Suprapubic skin (tissue), 4 donors: ENCODE data around the gene SH2D6. TPM values are rescaled to one million over a fixed set of nuclear protein-coding genes. Genes with fewer than 3 reads are reported as not detected.
"Not testable (repeated sequence)": the region's sequence is repeated elsewhere in the genome, so short reads cannot be mapped to it uniquely, and the experiment has no call there.

Source experiments
- DNase-seq, 2 donors: peaks; one replicate each; pipeline ENCODE4 v3.0.0-alpha.2; 2019; ENCODE audit warnings: low spot score in 2 of 2
- H3K27ac ChIP-seq: fragments of 200-600 bp; sonication (generic); one replicate; pipeline ENCODE4 v1.5.1; 2019
- H3K27me3 ChIP-seq: fragments of 200-600 bp; sonication (generic); one replicate; pipeline ENCODE4 v1.5.1; 2019
- H3K36me3 ChIP-seq: fragments of 200-600 bp; sonication (generic); one replicate; pipeline ENCODE4 v1.5.1; 2019
- H3K4me1 ChIP-seq: fragments of 200-600 bp; sonication (generic); one replicate; pipeline ENCODE4 v1.5.1; 2019
- H3K4me3 ChIP-seq: fragments of 200-600 bp; sonication (generic); one replicate; pipeline ENCODE4 v1.5.1; 2019; ENCODE audit warnings: mild to moderate bottlenecking
- H3K9me3 ChIP-seq: fragments of 200-600 bp; sonication (generic); one replicate; pipeline ENCODE4 v1.5.1; 2019
- EP300 ChIP-seq: sonication (generic); formaldehyde crosslinking; IDR thresholded peaks from one replicate; pipeline ENCODE4 v1.6.1; 2017; ENCODE audit warnings: antibody characterized with exemption
- POLR2A ChIP-seq, 2 donors: fragments of 450-650 bp; IDR thresholded peaks; one replicate each; pipeline ENCODE4 v1.6.1; 2017; ENCODE audit warnings: antibody characterized with exemption in 2 of 2, mild to moderate bottlenecking in 2 of 2, moderate library complexity in 2 of 2
- POLR2AphosphoS5 ChIP-seq, 3 donors: sonication (generic); formaldehyde crosslinking; IDR thresholded peaks; one replicate each; pipeline ENCODE4 v1.6.1; 2017; ENCODE audit warnings: antibody characterized with exemption in 3 of 3
- WGBS: methylation state at CpG from one replicate; pipeline ENCODE4 v1.1.5; 2018; 5-methylcytosine and 5-hydroxymethylcytosine counted together
- total RNA-seq, 4 donors: library from RNA; depleted of rRNA; stranded (reverse); fragments of >200 nt; gene quantifications; one replicate each; pipeline ENCODE4 v1.1.0, GENCODE V29; 2016
- TF ChIP-seq, protein P1 (sequence below), 2 donors: fragments of 200-600 bp in 1 of 2; fragments of 450-650 bp in 1 of 2; sonication (generic) in 1 of 2; IDR thresholded peaks; one replicate each; pipeline ENCODE4 v1.5.1; 2016 to 2019; ENCODE audit warnings: antibody characterized with exemption in 2 of 2, mild to moderate bottlenecking in 1 of 2, moderate library complexity in 1 of 2

Gene SH2D6
- total RNA-seq, 4 donors from 2014 or later: not detected

DNA sequence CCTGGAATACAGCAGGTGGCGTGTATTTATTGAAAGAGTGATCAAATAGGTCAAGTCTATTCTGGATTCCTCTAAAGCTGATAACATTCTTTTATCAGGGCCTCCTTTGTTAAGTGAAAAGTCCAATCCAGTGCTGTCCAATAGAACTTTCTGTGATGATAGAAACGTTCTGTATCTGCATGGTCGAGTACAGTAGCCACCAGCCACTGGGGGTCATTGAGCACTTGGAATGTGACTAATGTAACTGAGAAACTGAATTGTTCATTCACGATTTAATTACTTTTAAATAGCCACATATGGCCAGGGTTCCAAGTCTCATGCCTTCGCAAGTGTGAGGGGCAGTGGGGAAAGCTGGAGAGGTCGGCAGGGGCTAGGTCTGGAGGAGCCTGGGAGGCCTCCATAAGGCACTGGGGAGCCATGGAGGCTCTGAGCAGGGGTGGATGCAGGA, 20.5 kb downstream of the SH2D6 start:
- Histone ChIP-seq H3K36me3 (no peaks in the 10 kb centered on the region), H3K27me3 (no peaks in the 10 kb centered on the region), H3K27ac (peak overlapping the region; percentile 88), H3K9me3 (no peaks in the 10 kb centered on the region), H3K4me1 (peaks cover 50% of the 10 kb centered on the region), H3K4me3 (no peak overlapping the region)
- no peak for DNase-seq
- TF ChIP-seq, protein P1, sequence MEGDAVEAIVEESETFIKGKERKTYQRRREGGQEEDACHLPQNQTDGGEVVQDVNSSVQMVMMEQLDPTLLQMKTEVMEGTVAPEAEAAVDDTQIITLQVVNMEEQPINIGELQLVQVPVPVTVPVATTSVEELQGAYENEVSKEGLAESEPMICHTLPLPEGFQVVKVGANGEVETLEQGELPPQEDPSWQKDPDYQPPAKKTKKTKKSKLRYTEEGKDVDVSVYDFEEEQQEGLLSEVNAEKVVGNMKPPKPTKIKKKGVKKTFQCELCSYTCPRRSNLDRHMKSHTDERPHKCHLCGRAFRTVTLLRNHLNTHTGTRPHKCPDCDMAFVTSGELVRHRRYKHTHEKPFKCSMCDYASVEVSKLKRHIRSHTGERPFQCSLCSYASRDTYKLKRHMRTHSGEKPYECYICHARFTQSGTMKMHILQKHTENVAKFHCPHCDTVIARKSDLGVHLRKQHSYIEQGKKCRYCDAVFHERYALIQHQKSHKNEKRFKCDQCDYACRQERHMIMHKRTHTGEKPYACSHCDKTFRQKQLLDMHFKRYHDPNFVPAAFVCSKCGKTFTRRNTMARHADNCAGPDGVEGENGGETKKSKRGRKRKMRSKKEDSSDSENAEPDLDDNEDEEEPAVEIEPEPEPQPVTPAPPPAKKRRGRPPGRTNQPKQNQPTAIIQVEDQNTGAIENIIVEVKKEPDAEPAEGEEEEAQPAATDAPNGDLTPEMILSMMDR (IDR thresholded peaks at IDR 0.05): no peak
- TF ChIP-seq EP300 (no peak), POLR2A (IDR thresholded peaks at IDR 0.05) (no peak), POLR2AphosphoS5 (IDR thresholded peaks at IDR 0.05) (no peak)
- WGBS: 83% methylated on average over 6 of the region's 6 CpGs

DNA sequence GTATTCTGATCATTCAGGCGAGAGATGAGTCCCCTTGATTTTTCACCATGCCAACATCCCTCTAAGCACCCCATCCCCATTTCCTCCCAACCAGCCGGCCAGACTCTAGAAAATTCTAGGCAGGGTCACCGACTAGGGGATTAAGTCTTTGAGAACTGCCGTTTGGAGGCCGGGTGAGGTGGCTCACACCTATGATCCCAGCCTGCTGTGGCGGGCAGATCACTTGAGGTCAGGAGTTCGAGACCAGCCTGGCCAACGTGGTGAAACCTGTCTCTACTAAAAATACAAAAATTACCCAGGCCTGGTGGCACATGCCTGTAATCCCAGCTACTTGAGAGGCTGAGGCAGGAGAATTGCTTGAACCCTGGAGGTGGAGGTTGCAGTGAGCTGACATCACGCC, 21.1 kb downstream of the SH2D6 start:
- WGBS: 95% methylated on average over 7 of the region's 9 CpGs
- not testable (repeated sequence) for H3K9me3 ChIP-seq, H3K4me3 ChIP-seq, H3K36me3 ChIP-seq, H3K27ac ChIP-seq, H3K27me3 ChIP-seq, DNase-seq
- peaks cover 45% of the 10 kb centered on the region for H3K4me1 ChIP-seq

DNA sequence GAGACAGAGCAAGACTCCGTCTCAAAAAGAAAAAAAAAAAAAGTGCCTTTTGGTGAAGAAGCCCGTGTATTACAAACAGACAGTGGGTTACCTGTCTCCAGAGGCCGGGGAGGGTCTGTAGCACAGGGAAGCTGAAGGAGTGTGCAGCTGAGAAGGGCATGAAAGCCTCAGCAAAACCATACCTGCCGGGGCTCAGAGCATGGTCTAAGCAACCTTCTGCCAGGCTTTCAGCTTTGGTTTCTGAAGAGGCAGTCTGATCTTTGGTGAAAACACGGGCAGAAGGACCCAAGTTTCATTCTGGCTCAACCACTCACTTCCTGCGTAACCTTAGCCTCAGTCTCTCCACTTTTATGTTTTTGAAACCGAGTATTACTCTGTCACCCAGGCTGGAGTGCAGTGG, 21.5 kb downstream of the SH2D6 start:
- H3K4me1 ChIP-seq: peaks cover 42% of the 10 kb centered on the region
- no peak overlapping the region for H3K4me3 ChIP-seq
- no peaks in the 10 kb centered on the region for H3K9me3 ChIP-seq
- WGBS: 88% methylated on average over 7 of the region's 7 CpGs
- no peak for DNase-seq
- no peak overlapping the region for H3K27ac ChIP-seq
- no peaks in the 10 kb centered on the region for H3K36me3 ChIP-seq
- TF ChIP-seq EP300 (no peak), POLR2AphosphoS5 (IDR thresholded peaks at IDR 0.05) (no peak)
- no peaks in the 10 kb centered on the region for H3K27me3 ChIP-seq

DNA sequence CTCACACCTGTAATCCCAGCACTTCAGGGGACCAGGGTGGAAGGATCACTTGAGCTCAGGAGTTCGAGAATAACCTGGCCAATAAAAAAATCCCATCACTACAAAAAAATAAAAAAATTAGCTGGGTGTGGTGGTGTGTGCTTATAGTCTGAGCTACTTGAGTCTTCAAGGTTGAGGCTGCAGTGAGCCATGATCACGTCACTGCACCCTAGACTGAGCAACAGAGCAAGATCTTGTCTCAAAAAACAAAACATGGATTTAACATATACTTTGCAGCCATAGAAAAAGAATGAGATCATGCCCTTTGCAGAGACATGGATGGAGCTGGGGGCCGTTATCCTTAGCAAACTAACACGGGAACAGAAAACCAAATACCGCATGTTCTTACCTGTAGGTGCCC, 22.2 kb downstream of the SH2D6 start:
- Histone ChIP-seq H3K36me3 (no peaks in the 10 kb centered on the region), H3K27ac (no peak overlapping the region), H3K4me1 (peaks cover 41% of the 10 kb centered on the region), H3K9me3 (no peaks in the 10 kb centered on the region), H3K27me3 (no peaks in the 10 kb centered on the region), H3K4me3 (no peak overlapping the region)
- WGBS: 83% methylated on average over 5 of the region's 5 CpGs
- no peak for DNase-seq
- TF ChIP-seq POLR2A (IDR thresholded peaks at IDR 0.05) (no peak), POLR2AphosphoS5 (IDR thresholded peaks at IDR 0.05) (no peak), EP300 (no peak)
- TF ChIP-seq, protein P1 (IDR thresholded peaks at IDR 0.05): no peak

DNA sequence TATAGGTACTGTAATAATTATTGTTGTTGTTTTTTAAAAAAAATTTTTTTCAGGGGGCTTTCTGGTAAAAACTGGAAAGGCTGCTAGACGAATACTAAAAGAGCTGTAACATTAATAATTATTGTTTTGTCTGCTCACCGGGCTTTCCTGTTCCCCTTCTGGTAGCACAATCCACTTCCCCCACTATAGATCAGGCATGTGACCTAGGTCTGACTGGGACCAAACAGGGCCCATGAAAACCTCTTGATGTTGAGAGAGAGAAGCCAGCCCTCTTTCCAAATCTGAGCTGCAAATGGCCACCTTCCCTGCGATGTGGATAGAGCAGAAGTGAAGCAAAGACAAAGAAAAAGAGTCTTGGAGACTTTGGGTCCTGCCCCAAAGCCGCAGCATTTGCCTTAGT, 23.4 kb downstream of the SH2D6 start:
- 85% methylated on average over 4 of the region's 4 CpGs for WGBS
- Histone ChIP-seq H3K4me3 (no peak overlapping the region), H3K9me3 (no peaks in the 10 kb centered on the region), H3K27me3 (no peaks in the 10 kb centered on the region), H3K4me1 (peaks cover 36% of the 10 kb centered on the region), H3K36me3 (no peaks in the 10 kb centered on the region), H3K27ac (no peak overlapping the region)
- DNase-seq: no peak
- TF ChIP-seq, protein P1 (IDR thresholded peaks at IDR 0.05): no peak
- TF ChIP-seq POLR2AphosphoS5 (IDR thresholded peaks at IDR 0.05) (no peak), EP300 (no peak), POLR2A (IDR thresholded peaks at IDR 0.05) (no peak)

DNA sequence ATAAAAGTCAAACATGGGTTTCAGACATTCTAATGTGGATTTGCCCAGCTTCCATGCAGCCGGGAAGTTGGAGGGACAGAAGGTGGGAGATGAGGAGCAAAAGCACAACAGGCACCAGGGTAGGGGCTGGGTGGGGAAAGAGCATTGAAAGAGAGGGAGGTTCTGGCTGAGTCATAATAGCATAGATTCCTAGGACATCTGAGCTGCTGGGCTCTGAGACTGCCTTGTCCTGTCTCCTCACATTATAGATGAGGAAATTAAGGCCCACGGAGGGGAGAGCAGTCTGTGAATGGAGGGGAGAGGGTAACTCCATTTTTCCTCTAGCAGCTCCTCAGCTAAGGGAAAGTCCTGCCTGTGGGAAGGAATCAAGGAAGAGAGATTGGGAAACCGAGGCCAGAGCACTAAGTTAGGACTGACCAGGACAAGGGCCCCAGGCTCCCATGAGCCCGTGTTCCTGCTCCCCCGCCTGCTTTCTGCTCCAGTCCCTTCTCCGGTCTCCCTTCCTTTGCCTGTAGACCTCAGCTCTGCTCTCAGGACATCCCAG, 26.2 kb downstream of the SH2D6 start:
- H3K27ac ChIP-seq: no peak overlapping the region
- H3K9me3 ChIP-seq: no peaks in the 10 kb centered on the region
- H3K27me3 ChIP-seq: no peaks in the 10 kb centered on the region
- WGBS: 91% methylated on average over 6 of the region's 6 CpGs
- no peak for TF ChIP-seq EP300
- no peak for DNase-seq
- H3K36me3 ChIP-seq: no peaks in the 10 kb centered on the region
- no peak overlapping the region for H3K4me3 ChIP-seq
- peaks cover 14% of the 10 kb centered on the region for H3K4me1 ChIP-seq
